ENCODE data around the gene SBK3.
"Not testable (repeated sequence)": the region's sequence is repeated elsewhere in the genome, so short reads cannot be mapped to it uniquely, and the experiment has no call there.

Gene SBK3

DNA sequence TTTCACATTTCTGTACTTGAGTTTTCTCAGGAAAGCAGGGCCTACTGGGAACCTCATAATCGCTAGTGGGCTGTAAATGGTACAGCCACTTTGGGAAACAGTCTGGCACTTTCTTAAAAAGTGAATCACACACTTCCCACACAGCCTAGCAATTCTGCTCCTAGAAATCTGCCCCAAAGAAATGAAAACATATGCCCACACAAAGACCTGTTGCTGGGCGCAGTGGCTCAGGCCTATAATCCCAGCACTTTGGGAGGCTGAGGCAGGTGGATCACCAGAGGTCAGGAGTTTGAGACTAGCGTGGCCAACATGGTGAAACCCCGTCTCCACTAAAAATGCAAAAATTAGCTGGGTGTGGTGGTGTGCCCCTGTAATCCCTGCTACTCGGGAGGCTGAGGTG, 24.1 kb upstream of the SBK3 start:
- H3K36me3 ChIP-seq (ENCODE audit: control insufficient read depth, insufficient read depth, low read length); H3K4me3 ChIP-seq (ENCODE audit: low read length); H3K56ac ChIP-seq (ENCODE audit: low read length); H4K5ac ChIP-seq (ENCODE audit: low read length); H2BK15ac ChIP-seq (replicated peaks; ENCODE audit: low read depth); H3K4me1 ChIP-seq (ENCODE audit: control insufficient read depth, low read depth, low read length); H3K4ac ChIP-seq (ENCODE audit: low read depth, low read length); H4K8ac ChIP-seq (ENCODE audit: low read depth, low read length); H3K18ac ChIP-seq (ENCODE audit: low read length); H3K4me2 ChIP-seq (ENCODE audit: low read length); H3K27ac ChIP-seq (ENCODE audit: low read depth, low read length); H2BK120ac ChIP-seq (ENCODE audit: low read depth, low read length); H3K9ac ChIP-seq (ENCODE audit: low read length); H2BK5ac ChIP-seq (ENCODE audit: low read length); H3K23ac ChIP-seq (ENCODE audit: low read length); H3K79me1 ChIP-seq (ENCODE audit: low read length); H3K27me3 ChIP-seq (ENCODE audit: insufficient read depth, low read length, poor library complexity); DNase-seq; H3K79me2 ChIP-seq (ENCODE audit: control insufficient read depth, insufficient read depth, low read length); H2AK5ac ChIP-seq (ENCODE audit: low read length): not testable (repeated sequence)
- no CpG with 5 or more reads among the region's 5 CpGs for WGBS (ENCODE audit: extremely low coverage, insufficient coverage, low lambda C conversion rate)

DNA sequence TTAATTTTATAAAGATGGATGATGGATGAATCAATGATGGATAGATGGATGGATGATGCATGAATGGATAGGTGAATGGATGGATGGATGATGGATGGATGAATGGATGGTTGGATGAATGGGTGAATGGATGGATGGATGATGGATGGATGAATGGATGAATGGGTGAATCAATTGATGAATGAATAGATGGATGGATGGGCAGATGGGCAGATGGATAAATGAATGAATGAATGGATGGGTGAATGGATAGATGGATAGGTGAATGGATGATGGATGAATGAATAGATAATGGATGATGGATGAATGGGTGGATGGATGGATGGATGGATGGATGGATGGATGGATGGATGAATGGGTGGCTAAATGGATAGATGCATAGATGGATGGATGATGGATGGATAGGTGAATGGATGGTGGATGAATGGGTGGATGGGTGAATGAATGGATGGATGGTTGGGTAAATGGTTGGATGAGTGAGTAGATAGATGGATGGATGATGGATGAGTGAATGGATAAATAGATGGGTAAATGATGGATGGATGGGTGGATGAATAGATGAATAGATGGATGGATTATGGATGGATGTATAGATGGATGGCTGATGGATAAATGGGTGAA, 22.5 kb upstream of the SBK3 start:
- H3K9ac ChIP-seq (ENCODE audit: low read length): no peak overlapping the region
- H3K18ac ChIP-seq (ENCODE audit: low read length): no peak overlapping the region
- no peak overlapping the region for H2AK5ac ChIP-seq (ENCODE audit: low read length)
- H3K4me2 ChIP-seq (ENCODE audit: low read length): no peak overlapping the region
- H4K5ac ChIP-seq (ENCODE audit: low read length): no peak overlapping the region
- no peaks in the 10 kb centered on the region for H3K79me2 ChIP-seq (ENCODE audit: control insufficient read depth, insufficient read depth, low read length)
- no peak overlapping the region for H3K4ac ChIP-seq (ENCODE audit: low read depth, low read length)
- no peak overlapping the region for H2BK15ac ChIP-seq (replicated peaks; ENCODE audit: low read depth)
- no peak overlapping the region for H2BK5ac ChIP-seq (ENCODE audit: low read length)
- H3K23ac ChIP-seq (ENCODE audit: low read length): no peak overlapping the region
- no peak overlapping the region for H3K27ac ChIP-seq (ENCODE audit: low read depth, low read length)
- no peaks in the 10 kb centered on the region for H3K27me3 ChIP-seq (ENCODE audit: insufficient read depth, low read length, poor library complexity)
- H3K36me3 ChIP-seq (ENCODE audit: control insufficient read depth, insufficient read depth, low read length): no peaks in the 10 kb centered on the region
- no peak overlapping the region for H2BK120ac ChIP-seq (ENCODE audit: low read depth, low read length)
- no peak overlapping the region for H3K4me3 ChIP-seq (ENCODE audit: low read length)
- DNase-seq: no peak
- no peak overlapping the region for H4K8ac ChIP-seq (ENCODE audit: low read depth, low read length)
- no peaks in the 10 kb centered on the region for H3K4me1 ChIP-seq (ENCODE audit: control insufficient read depth, low read depth, low read length)
- no peak overlapping the region for H3K56ac ChIP-seq (ENCODE audit: low read length)
- H3K79me1 ChIP-seq (ENCODE audit: low read length): no peaks in the 10 kb centered on the region

DNA sequence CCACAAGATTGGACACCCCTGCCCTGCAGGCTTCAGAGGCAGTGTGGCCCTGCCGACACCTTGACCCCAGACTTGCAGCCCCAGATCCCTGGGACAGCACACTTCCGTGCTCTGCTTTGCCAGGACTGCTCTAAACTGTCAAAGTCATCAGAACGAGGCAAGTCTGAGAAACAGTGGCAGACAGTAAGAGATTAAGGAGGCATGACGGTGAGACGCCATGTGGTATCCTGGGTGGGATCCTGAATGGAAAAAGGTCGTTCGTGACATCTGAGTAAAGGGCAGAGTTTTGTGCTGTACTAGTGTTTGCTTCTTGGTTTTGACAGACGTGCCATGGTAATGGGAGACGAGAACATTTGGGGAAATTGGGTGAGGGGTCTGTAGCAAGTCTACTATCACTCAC, 21.5 kb upstream of the SBK3 start:
- DNase-seq: no peak
- H2BK15ac ChIP-seq (replicated peaks; ENCODE audit: low read depth): no peak overlapping the region
- no CpG with 5 or more reads among the region's 9 CpGs for WGBS (ENCODE audit: extremely low coverage, insufficient coverage, low lambda C conversion rate)
- no peaks in the 10 kb centered on the region for H3K79me1 ChIP-seq (ENCODE audit: low read length)
- no peak overlapping the region for H3K4me3 ChIP-seq (ENCODE audit: low read length)
- H3K4me2 ChIP-seq (ENCODE audit: low read length): no peak overlapping the region
- no peak overlapping the region for H3K23ac ChIP-seq (ENCODE audit: low read length)
- no peaks in the 10 kb centered on the region for H3K27me3 ChIP-seq (ENCODE audit: insufficient read depth, low read length, poor library complexity)
- no peak overlapping the region for H2BK5ac ChIP-seq (ENCODE audit: low read length)
- H2BK120ac ChIP-seq (ENCODE audit: low read depth, low read length): no peak overlapping the region
- H3K36me3 ChIP-seq (ENCODE audit: control insufficient read depth, insufficient read depth, low read length): no peaks in the 10 kb centered on the region
- H4K5ac ChIP-seq (ENCODE audit: low read length): no peak overlapping the region
- H3K4ac ChIP-seq (ENCODE audit: low read depth, low read length): no peak overlapping the region
- H4K8ac ChIP-seq (ENCODE audit: low read depth, low read length): no peak overlapping the region
- H3K18ac ChIP-seq (ENCODE audit: low read length): no peak overlapping the region
- H2AK5ac ChIP-seq (ENCODE audit: low read length): no peak overlapping the region
- no peaks in the 10 kb centered on the region for H3K79me2 ChIP-seq (ENCODE audit: control insufficient read depth, insufficient read depth, low read length)
- no peak overlapping the region for H3K9ac ChIP-seq (ENCODE audit: low read length)
- no peak overlapping the region for H3K27ac ChIP-seq (ENCODE audit: low read depth, low read length)
- H3K4me1 ChIP-seq (ENCODE audit: control insufficient read depth, low read depth, low read length): no peaks in the 10 kb centered on the region
- H3K56ac ChIP-seq (ENCODE audit: low read length): no peak overlapping the region

DNA sequence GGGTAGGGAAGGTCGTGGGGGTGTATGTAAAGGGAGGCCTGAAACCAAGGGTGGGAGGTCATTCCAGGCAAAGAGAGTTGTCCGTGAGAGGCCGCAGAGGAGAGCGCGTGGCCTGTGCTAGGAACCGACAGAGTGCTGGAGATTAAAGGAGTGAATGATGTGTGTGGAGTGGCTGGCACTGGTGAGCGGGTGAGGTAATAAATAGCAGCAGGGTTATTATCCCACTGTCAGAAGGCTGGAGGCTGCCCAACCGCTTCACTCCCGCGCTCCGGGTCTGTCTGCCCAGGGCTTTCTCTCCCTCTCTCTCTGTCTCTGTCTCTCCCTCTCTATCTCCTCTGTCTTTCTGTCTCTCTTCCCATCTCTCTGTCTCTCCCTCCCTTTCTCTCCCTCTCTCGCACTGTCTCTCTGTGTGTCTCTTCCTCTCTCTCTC, 17.9 kb upstream of the SBK3 start:
- Histone ChIP-seq H3K27me3 (ENCODE audit: insufficient read depth, low read length, poor library complexity) (no peaks in the 10 kb centered on the region), H3K36me3 (ENCODE audit: control insufficient read depth, insufficient read depth, low read length) (no peaks in the 10 kb centered on the region), H3K27ac (ENCODE audit: low read depth, low read length) (no peak overlapping the region), H3K4me1 (ENCODE audit: control insufficient read depth, low read depth, low read length) (no peaks in the 10 kb centered on the region), H3K23ac (ENCODE audit: low read length) (no peak overlapping the region), H4K8ac (ENCODE audit: low read depth, low read length) (no peak overlapping the region), H3K79me1 (ENCODE audit: low read length) (no peaks in the 10 kb centered on the region), H3K9ac (ENCODE audit: low read length) (no peak overlapping the region), H3K18ac (ENCODE audit: low read length) (no peak overlapping the region), H4K5ac (ENCODE audit: low read length) (no peak overlapping the region), H3K4me3 (ENCODE audit: low read length) (no peak overlapping the region), H2AK5ac (ENCODE audit: low read length) (no peak overlapping the region), H3K56ac (ENCODE audit: low read length) (no peak overlapping the region), H2BK120ac (ENCODE audit: low read depth, low read length) (no peak overlapping the region), H3K4me2 (ENCODE audit: low read length) (no peak overlapping the region), H3K79me2 (ENCODE audit: control insufficient read depth, insufficient read depth, low read length) (no peaks in the 10 kb centered on the region), H2BK5ac (ENCODE audit: low read length) (no peak overlapping the region), H2BK15ac (replicated peaks; ENCODE audit: low read depth) (no peak overlapping the region), H3K4ac (ENCODE audit: low read depth, low read length) (no peak overlapping the region)
- WGBS (ENCODE audit: extremely low coverage, insufficient coverage, low lambda C conversion rate): no CpG with 5 or more reads among the region's 12 CpGs
- DNase-seq: no peak

DNA sequence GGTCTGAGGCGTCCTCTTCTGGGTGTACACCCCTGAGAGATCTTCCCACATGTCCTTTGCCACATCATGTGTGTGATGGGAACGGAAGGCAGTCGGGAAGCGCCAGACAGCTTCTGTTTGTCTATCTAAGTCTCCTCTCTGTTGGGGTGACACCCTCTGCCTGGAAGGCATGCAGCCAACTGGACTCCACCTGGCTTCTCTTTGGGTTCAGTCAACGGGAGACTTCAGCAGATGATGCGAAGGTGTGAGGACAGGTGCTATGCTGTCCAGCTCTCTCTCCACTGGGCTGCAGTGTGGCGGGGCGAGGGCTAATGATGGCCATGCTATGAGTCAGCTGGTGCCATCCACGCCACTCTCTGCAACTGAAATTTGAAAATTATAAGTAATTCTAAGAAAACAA, 14.3 kb upstream of the SBK3 start:
- H3K27me3 ChIP-seq (ENCODE audit: insufficient read depth, low read length, poor library complexity): no peaks in the 10 kb centered on the region
- no peak overlapping the region for H4K8ac ChIP-seq (ENCODE audit: low read depth, low read length)
- no peak overlapping the region for H3K18ac ChIP-seq (ENCODE audit: low read length)
- H3K79me1 ChIP-seq (ENCODE audit: low read length): no peaks in the 10 kb centered on the region
- no peak overlapping the region for H3K9ac ChIP-seq (ENCODE audit: low read length)
- no peaks in the 10 kb centered on the region for H3K4me1 ChIP-seq (ENCODE audit: control insufficient read depth, low read depth, low read length)
- H3K79me2 ChIP-seq (ENCODE audit: control insufficient read depth, insufficient read depth, low read length): no peaks in the 10 kb centered on the region
- no peak overlapping the region for H2BK120ac ChIP-seq (ENCODE audit: low read depth, low read length)
- H2AK5ac ChIP-seq (ENCODE audit: low read length): no peak overlapping the region
- H2BK5ac ChIP-seq (ENCODE audit: low read length): no peak overlapping the region
- H3K56ac ChIP-seq (ENCODE audit: low read length): no peak overlapping the region
- H3K23ac ChIP-seq (ENCODE audit: low read length): no peak overlapping the region
- no peak overlapping the region for H2BK15ac ChIP-seq (replicated peaks; ENCODE audit: low read depth)
- no peak overlapping the region for H3K4me2 ChIP-seq (ENCODE audit: low read length)
- DNase-seq: no peak
- WGBS (ENCODE audit: extremely low coverage, insufficient coverage, low lambda C conversion rate): no CpG with 5 or more reads among the region's 9 CpGs
- H3K27ac ChIP-seq (ENCODE audit: low read depth, low read length): no peak overlapping the region
- no peak overlapping the region for H3K4me3 ChIP-seq (ENCODE audit: low read length)
- H3K4ac ChIP-seq (ENCODE audit: low read depth, low read length): no peak overlapping the region
- no peaks in the 10 kb centered on the region for H3K36me3 ChIP-seq (ENCODE audit: control insufficient read depth, insufficient read depth, low read length)
- H4K5ac ChIP-seq (ENCODE audit: low read length): no peak overlapping the region

DNA sequence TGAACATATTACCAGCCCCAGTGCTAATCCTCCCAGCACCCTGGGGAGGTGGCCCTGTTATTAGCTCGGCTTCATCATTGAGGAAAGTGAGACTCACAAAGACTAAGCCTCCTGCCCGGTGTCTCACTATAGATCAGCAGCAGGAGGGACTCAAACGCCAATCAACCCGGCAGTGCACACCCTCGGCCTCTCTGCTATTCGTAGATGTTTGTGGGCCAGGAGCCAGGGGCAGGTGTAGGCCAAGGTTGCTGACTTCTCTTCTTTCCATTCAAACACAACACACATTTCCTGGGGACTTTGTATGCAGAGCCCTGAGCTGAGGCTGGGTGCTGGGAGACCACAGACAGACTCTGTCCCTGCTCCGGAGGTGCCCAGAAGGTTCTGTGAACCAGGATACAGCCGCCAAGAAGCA, 9.4 kb upstream of the SBK3 start:
- Histone ChIP-seq H2BK120ac (ENCODE audit: low read depth, low read length) (no peak overlapping the region), H3K56ac (ENCODE audit: low read length) (no peak overlapping the region), H3K23ac (ENCODE audit: low read length) (no peak overlapping the region), H3K18ac (ENCODE audit: low read length) (no peak overlapping the region), H3K27ac (ENCODE audit: low read depth, low read length) (no peak overlapping the region), H3K79me2 (ENCODE audit: control insufficient read depth, insufficient read depth, low read length) (no peaks in the 10 kb centered on the region), H3K4me3 (ENCODE audit: low read length) (no peak overlapping the region), H3K36me3 (ENCODE audit: control insufficient read depth, insufficient read depth, low read length) (no peaks in the 10 kb centered on the region), H3K4ac (ENCODE audit: low read depth, low read length) (no peak overlapping the region), H3K79me1 (ENCODE audit: low read length) (no peaks in the 10 kb centered on the region), H4K5ac (ENCODE audit: low read length) (no peak overlapping the region), H3K4me2 (ENCODE audit: low read length) (no peak overlapping the region), H3K27me3 (ENCODE audit: insufficient read depth, low read length, poor library complexity) (no peaks in the 10 kb centered on the region), H3K4me1 (ENCODE audit: control insufficient read depth, low read depth, low read length) (no peaks in the 10 kb centered on the region), H2AK5ac (ENCODE audit: low read length) (no peak overlapping the region), H2BK15ac (replicated peaks; ENCODE audit: low read depth) (no peak overlapping the region), H3K9ac (ENCODE audit: low read length) (no peak overlapping the region), H2BK5ac (ENCODE audit: low read length) (no peak overlapping the region), H4K8ac (ENCODE audit: low read depth, low read length) (no peak overlapping the region)
- no peak for DNase-seq
- no CpG with 5 or more reads among the region's 8 CpGs for WGBS (ENCODE audit: extremely low coverage, insufficient coverage, low lambda C conversion rate)
